Measurements from ENCODE around the gene DOLPP1. TPM values are rescaled to one million over a fixed set of nuclear protein-coding genes. Genes with fewer than 3 reads are reported as not detected.

Gene DOLPP1
- polyA plus RNA-seq, 1 of the 3 experiments (the other 2 are of a cell fraction): 19.9 TPM

DNA sequence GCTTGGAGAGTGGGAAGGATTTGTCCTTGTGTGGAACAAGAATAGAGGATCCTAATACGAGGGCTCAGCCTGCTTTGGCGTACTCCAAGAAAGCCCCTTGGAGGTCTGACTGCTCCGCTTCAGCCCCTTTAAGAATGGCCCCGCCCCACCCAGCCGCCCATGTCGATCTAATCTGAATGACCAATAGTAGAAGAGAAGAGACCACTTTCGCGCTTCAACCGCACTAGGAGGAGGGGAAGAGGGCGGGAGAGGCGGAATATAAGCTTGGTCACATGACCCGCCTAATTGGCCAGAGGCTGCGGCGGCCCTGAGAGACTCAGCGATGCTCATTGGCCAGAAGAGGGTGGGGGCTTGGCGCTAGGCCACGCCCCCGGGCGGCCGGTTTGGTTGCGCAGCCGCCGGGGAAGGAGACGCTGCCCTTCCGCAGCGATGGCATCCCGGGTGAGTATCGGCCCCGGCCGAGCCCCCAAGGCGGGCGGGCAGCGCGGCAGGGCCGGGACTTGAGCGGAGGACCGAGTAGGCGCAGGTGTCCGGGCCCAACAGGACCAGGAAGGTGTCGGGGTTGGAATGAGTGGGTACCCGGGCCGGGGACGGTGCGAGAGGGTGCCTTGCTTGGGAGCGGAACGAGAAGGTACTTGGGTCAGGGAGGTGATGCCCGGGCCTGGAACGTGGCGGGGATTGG lies 44.5 kb upstream of the DOLPP1 start, which contains the start of gene MIGA2:
Gene MIGA2, plus strand, starts transcription at position 386 of the 682 bp plus-strand sequence. CDS start 3,969 bp downstream, outside the sequence.
- peaks cover 7 to 24% of the 10 kb centered on the region in 2 experiments; a peak in 3 of 4 replicates for H3K4me1 ChIP-seq (ENCODE audit: control insufficient read depth in 1 of 2, insufficient read depth in 2 of 2, low read depth in 1 of 2, low read length in 1 of 2)
- H3K27ac ChIP-seq (ENCODE audit: low read depth in 2 of 2, low read length in 1 of 2): peak within 1 kb of the TSS; percentile 37 to 60; a peak in 3 of 4 replicates
- H4K20me1 ChIP-seq (ENCODE audit: insufficient read depth): peaks cover 4% of the 10 kb centered on the region; the same call in 1 of the 2 replicates
- POLR2A ChIA-PET: interaction anchor here (0.5 to 1.3 kb wide), 2 partner anchors 13 to 1750 kb away, joined by 5 read pairs; no protein-coding TSS in a partner anchor
- H3K9ac ChIP-seq: peak within 1 kb of the TSS; percentile 85
- H3K4me3 ChIP-seq (ENCODE audit: low read depth in 2 of 2, low read length in 1 of 2): peak within 1 kb of the TSS; percentile 88 to 93
- H3F3A ChIP-seq (replicated peaks; ENCODE audit: insufficient read depth): no peaks in the 10 kb centered on the region
- TF ChIP-seq POLR2AphosphoS5 (IDR thresholded peaks at IDR 0.05; ENCODE audit: low read depth, low read length) (peak; percentile 75), RFX5 (IDR thresholded peaks at IDR 0.05; ENCODE audit: low read length) (peak; percentile 82), GATA2 (CRISPR knock-in tag; IDR thresholded peaks at IDR 0.05) (no peak), EP300 (IDR thresholded peaks at IDR 0.05; ENCODE audit: borderline replicate concordance in 1 of 2, low read depth in 1 of 2, low read length in 1 of 2) (no peak), JUND (IDR thresholded peaks at IDR 0.05) (no peak), FOSL2 (IDR thresholded peaks at IDR 0.05; ENCODE audit: borderline replicate concordance, low read depth) (no peak), SIN3A (IDR thresholded peaks at IDR 0.05; ENCODE audit: borderline replicate concordance, low read depth, low read length) (peak; percentile 89; the same call in 1 of the 2 replicates), RCOR1 (IDR thresholded peaks at IDR 0.05; ENCODE audit: low read length) (no peak; the same call in 1 of the 2 replicates), GABPA (IDR thresholded peaks at IDR 0.05; ENCODE audit: low read depth) (peak; percentile 57), CHD2 (IDR thresholded peaks at IDR 0.05; ENCODE audit: low read length, partially characterized antibody) (peak; percentile 68), NRF1 (IDR thresholded peaks at IDR 0.05; ENCODE audit: low read depth, low read length) (peak; percentile 79), TCF12 (IDR thresholded peaks at IDR 0.05) (no peak), FOXM1 (IDR thresholded peaks at IDR 0.05; ENCODE audit: low read depth) (no peak), TAF1 (IDR thresholded peaks at IDR 0.05; ENCODE audit: borderline replicate concordance, low read depth, low read length) (peak; percentile 84), MXI1 (IDR thresholded peaks at IDR 0.05; ENCODE audit: low read depth, low read length) (peak; percentile 51; the same call in 1 of the 2 replicates), NFIC (IDR thresholded peaks at IDR 0.05; ENCODE audit: borderline replicate concordance) (no peak), YY1 (IDR thresholded peaks at IDR 0.05; ENCODE audit: low read depth) (peak; percentile 71; the same call in 1 of the 2 replicates)
- TF ChIP-seq, protein P1, sequence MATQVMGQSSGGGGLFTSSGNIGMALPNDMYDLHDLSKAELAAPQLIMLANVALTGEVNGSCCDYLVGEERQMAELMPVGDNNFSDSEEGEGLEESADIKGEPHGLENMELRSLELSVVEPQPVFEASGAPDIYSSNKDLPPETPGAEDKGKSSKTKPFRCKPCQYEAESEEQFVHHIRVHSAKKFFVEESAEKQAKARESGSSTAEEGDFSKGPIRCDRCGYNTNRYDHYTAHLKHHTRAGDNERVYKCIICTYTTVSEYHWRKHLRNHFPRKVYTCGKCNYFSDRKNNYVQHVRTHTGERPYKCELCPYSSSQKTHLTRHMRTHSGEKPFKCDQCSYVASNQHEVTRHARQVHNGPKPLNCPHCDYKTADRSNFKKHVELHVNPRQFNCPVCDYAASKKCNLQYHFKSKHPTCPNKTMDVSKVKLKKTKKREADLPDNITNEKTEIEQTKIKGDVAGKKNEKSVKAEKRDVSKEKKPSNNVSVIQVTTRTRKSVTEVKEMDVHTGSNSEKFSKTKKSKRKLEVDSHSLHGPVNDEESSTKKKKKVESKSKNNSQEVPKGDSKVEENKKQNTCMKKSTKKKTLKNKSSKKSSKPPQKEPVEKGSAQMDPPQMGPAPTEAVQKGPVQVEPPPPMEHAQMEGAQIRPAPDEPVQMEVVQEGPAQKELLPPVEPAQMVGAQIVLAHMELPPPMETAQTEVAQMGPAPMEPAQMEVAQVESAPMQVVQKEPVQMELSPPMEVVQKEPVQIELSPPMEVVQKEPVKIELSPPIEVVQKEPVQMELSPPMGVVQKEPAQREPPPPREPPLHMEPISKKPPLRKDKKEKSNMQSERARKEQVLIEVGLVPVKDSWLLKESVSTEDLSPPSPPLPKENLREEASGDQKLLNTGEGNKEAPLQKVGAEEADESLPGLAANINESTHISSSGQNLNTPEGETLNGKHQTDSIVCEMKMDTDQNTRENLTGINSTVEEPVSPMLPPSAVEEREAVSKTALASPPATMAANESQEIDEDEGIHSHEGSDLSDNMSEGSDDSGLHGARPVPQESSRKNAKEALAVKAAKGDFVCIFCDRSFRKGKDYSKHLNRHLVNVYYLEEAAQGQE (IDR thresholded peaks at IDR 0.05; ENCODE audit: low read depth, low read length): no peak
- TF ChIP-seq, protein P2, sequence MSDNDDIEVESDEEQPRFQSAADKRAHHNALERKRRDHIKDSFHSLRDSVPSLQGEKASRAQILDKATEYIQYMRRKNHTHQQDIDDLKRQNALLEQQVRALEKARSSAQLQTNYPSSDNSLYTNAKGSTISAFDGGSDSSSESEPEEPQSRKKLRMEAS (IDR thresholded peaks at IDR 0.05; ENCODE audit: low read depth): peak; percentile 22; the same call in 1 of the 2 replicates
- TF ChIP-seq, protein P3, sequence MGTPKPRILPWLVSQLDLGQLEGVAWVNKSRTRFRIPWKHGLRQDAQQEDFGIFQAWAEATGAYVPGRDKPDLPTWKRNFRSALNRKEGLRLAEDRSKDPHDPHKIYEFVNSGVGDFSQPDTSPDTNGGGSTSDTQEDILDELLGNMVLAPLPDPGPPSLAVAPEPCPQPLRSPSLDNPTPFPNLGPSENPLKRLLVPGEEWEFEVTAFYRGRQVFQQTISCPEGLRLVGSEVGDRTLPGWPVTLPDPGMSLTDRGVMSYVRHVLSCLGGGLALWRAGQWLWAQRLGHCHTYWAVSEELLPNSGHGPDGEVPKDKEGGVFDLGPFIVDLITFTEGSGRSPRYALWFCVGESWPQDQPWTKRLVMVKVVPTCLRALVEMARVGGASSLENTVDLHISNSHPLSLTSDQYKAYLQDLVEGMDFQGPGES (IDR thresholded peaks at IDR 0.05; ENCODE audit: low read depth, low read length): no peak
- TF ChIP-seq, protein P4, sequence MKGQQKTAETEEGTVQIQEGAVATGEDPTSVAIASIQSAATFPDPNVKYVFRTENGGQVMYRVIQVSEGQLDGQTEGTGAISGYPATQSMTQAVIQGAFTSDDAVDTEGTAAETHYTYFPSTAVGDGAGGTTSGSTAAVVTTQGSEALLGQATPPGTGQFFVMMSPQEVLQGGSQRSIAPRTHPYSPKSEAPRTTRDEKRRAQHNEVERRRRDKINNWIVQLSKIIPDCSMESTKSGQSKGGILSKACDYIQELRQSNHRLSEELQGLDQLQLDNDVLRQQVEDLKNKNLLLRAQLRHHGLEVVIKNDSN (IDR thresholded peaks at IDR 0.05; ENCODE audit: borderline replicate concordance, low read depth): peak; percentile 94
- TF ChIP-seq, protein P5, sequence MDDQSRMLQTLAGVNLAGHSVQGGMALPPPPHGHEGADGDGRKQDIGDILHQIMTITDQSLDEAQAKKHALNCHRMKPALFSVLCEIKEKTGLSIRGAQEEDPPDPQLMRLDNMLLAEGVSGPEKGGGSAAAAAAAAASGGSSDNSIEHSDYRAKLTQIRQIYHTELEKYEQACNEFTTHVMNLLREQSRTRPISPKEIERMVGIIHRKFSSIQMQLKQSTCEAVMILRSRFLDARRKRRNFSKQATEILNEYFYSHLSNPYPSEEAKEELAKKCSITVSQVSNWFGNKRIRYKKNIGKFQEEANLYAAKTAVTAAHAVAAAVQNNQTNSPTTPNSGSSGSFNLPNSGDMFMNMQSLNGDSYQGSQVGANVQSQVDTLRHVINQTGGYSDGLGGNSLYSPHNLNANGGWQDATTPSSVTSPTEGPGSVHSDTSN (IDR thresholded peaks at IDR 0.05): peak; percentile 99
- TF ChIP-seq, protein P6, sequence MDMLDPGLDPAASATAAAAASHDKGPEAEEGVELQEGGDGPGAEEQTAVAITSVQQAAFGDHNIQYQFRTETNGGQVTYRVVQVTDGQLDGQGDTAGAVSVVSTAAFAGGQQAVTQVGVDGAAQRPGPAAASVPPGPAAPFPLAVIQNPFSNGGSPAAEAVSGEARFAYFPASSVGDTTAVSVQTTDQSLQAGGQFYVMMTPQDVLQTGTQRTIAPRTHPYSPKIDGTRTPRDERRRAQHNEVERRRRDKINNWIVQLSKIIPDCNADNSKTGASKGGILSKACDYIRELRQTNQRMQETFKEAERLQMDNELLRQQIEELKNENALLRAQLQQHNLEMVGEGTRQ (IDR thresholded peaks at IDR 0.05; ENCODE audit: borderline replicate concordance, low read depth, low read length): peak; percentile 81
- peaks cover 37% of the 10 kb centered on the region for H3K79me2 ChIP-seq (ENCODE audit: insufficient read depth)
- peaks cover 0 to under 1% of the 10 kb centered on the region in 2 experiments for H3K36me3 ChIP-seq (replicated peaks in 1 of 2; ENCODE audit: control insufficient read depth in 1 of 2, insufficient read depth in 2 of 2, low read length in 1 of 2)
- H3K27me3 ChIP-seq (ENCODE audit: insufficient read depth): no peaks in the 10 kb centered on the region
- H2AFZ ChIP-seq (ENCODE audit: low read depth): peak within 1 kb of the TSS; percentile 97
- peak; percentile 98 for DNase-seq
- CTCF ChIA-PET: no interaction called here
- no peaks in the 10 kb centered on the region for H3K9me3 ChIP-seq
- peak within 1 kb of the TSS; percentile 93 for H3K4me2 ChIP-seq
- WGBS (ENCODE audit: low lambda C conversion rate): 1% methylated on average over 23 of the region's 49 CpGs
- no peaks in the 10 kb centered on the region for H3K9me2 ChIP-seq

Data from SK-N-SH (cell line).